NCI-H510A treated with DMSO at 0.1 percent for 48 hours (cell line): Measurements from ENCODE around the gene EXTL1.

Experiments
- DNase-seq: peaks from one replicate; lab custom pipeline; 2025; lab: John Stamatoyannopoulos, UW

The EXTL1 gene

GRCh38 chr1:26070963-26071342, 49.4 kb downstream of the EXTL1 start:
- no peak for DNase-seq

GRCh38 chr1:26072305-26072704, 50.7 kb downstream of the EXTL1 start:
- no peak for DNase-seq

GRCh38 chr1:26075421-26076144, 54.0 kb downstream of the EXTL1 start:
- no peak for DNase-seq

GRCh38 chr1:26077524-26077923, 55.9 kb downstream of the EXTL1 start:
- DNase-seq: no peak

GRCh38 chr1:26078286-26079177, 57.0 kb downstream of the EXTL1 start:
- DNase-seq: no peak

GRCh38 chr1:26079178-26079563, 57.6 kb downstream of the EXTL1 start:
- DNase-seq: no peak

GRCh38 chr1:26079960-26080814, 58.6 kb downstream of the EXTL1 start:
- no peak for DNase-seq

GRCh38 chr1:26081267-26082019, 59.9 kb downstream of the EXTL1 start:
- no peak for DNase-seq

- DNase-seq: no peak
Observed at GRCh38 chr1:26082020-26082350, 60.4 kb downstream of the EXTL1 start.

GRCh38 chr1:26083208-26083607, 61.6 kb downstream of the EXTL1 start:
- no peak for DNase-seq

GRCh38 chr1:26084091-26084561, 62.6 kb downstream of the EXTL1 start:
- DNase-seq: no peak

GRCh38 chr1:26084844-26085243, 63.3 kb downstream of the EXTL1 start:
- no peak for DNase-seq
